IMR-90 (cell line): ENCODE data around the gene DAGLA. TPM values are rescaled to one million over a fixed set of nuclear protein-coding genes. Genes with fewer than 3 reads are reported as not detected.

Experiments
- ATAC-seq: fragments of 200-7000 bp; cut with Tn5 transposase; 2 replicates; pipeline ENCODE4 v1.9.1; 2020; ENCODE audit warnings: low read depth, mild to moderate bottlenecking, moderate library complexity
- BruUV-seq: library from RNA; stranded (reverse); fragments of 400-500 nt; replicated peaks from 2 replicates; lab custom pipeline; 2021; lab: Mats Ljungman, UMichigan
- CTCF ChIA-PET: fragments of 300-600 bp; formaldehyde crosslinking; extraction: SDS; loops from one replicate; lab custom pipeline; 2021; ENCODE audit warnings: antibody characterized with exemption; lab: Yijun Ruan, JAX
- POLR2A ChIA-PET: fragments of 300-600 bp; sonication (Branson Sonifier 250); formaldehyde crosslinking; loops from one replicate; lab custom pipeline; 2022; ENCODE audit warnings: antibody characterized with exemption; ENCODE audit not compliant: unreplicated experiment; lab: Charles Lee
- DNase-seq: peaks from one replicate; pipeline ENCODE4 v3.0.0; 2013
- H2AFZ ChIP-seq: replicated peaks from 2 replicates; pipeline ENCODE3; 2013; ENCODE audit warnings: low read length, mild to moderate bottlenecking; ENCODE audit not compliant: poor library complexity
- H2AK5ac ChIP-seq: 2 replicates; pipeline ENCODE4 v1.6.1; 2013; ENCODE audit warnings: low read depth, low read length, inconsistent platforms
- H2AK9ac ChIP-seq: replicated peaks from 2 replicates; pipeline ENCODE3; 2013; ENCODE audit warnings: mild to moderate bottlenecking, low read depth, low read length, moderate library complexity; ENCODE audit not compliant: poor library complexity
- H2BK120ac ChIP-seq: 2 replicates; pipeline ENCODE4 v1.6.1; 2013; ENCODE audit warnings: low read depth, low read length, inconsistent platforms
- H2BK15ac ChIP-seq: 3 replicates; pipeline ENCODE4 v1.6.1; 2013; ENCODE audit warnings: low read depth, low read length, inconsistent platforms
- H2BK20ac ChIP-seq: 2 replicates; pipeline ENCODE4 v1.6.1; 2013; ENCODE audit warnings: low read depth, mild to moderate bottlenecking, inconsistent platforms, low read length, moderate library complexity
- H2BK5ac ChIP-seq: 2 replicates; pipeline ENCODE4 v1.6.1; 2013; ENCODE audit warnings: mild to moderate bottlenecking, low read depth, low read length, inconsistent platforms; ENCODE audit not compliant: poor library complexity, severe bottlenecking
- H3K14ac ChIP-seq: replicated peaks from 2 replicates; pipeline ENCODE4 v1.6.1; 2013; ENCODE audit warnings: low read depth, low read length, inconsistent platforms
- H3K18ac ChIP-seq: 2 replicates; pipeline ENCODE4 v1.6.1; 2013; ENCODE audit warnings: low read depth, low read length, control low read depth
- H3K23ac ChIP-seq: 2 replicates; pipeline ENCODE4 v1.6.1; 2013; ENCODE audit warnings: low read depth, low read length, inconsistent platforms
- H3K27ac ChIP-seq: 2 replicates; pipeline ENCODE4 v1.5.1; 2013; ENCODE audit warnings: mild to moderate bottlenecking, control low read depth, low read length; ENCODE audit not compliant: insufficient read depth
- H3K27me3 ChIP-seq: 2 replicates; pipeline ENCODE4 v1.6.1; 2013; ENCODE audit warnings: low read length; ENCODE audit not compliant: control insufficient read depth, insufficient read depth
- H3K36me3 ChIP-seq: 2 replicates; pipeline ENCODE4 v1.6.1; 2013; ENCODE audit warnings: low read length, mixed read lengths; ENCODE audit not compliant: control insufficient read depth, insufficient read depth
- H3K4ac ChIP-seq: 2 replicates; pipeline ENCODE4 v1.6.1; 2013; ENCODE audit warnings: low read depth, low read length, inconsistent platforms
- H3K4me1 ChIP-seq: 2 replicates; pipeline ENCODE4 v1.6.1; 2013; ENCODE audit warnings: low read length, mixed read lengths; ENCODE audit not compliant: control insufficient read depth, insufficient read depth
- H3K4me2 ChIP-seq: 2 replicates; pipeline ENCODE4 v1.6.1; 2013; ENCODE audit warnings: low read depth, mild to moderate bottlenecking, control low read depth, low read length, moderate library complexity
- H3K4me3 ChIP-seq: 2 replicates; pipeline ENCODE4 v1.5.1; 2013; ENCODE audit warnings: low read depth, mild to moderate bottlenecking, control low read depth, low read length, moderate library complexity; ENCODE audit not compliant: insufficient read depth
- H3K56ac ChIP-seq: 2 replicates; pipeline ENCODE4 v1.6.1; 2013; ENCODE audit warnings: low read length, inconsistent platforms; ENCODE audit not compliant: insufficient read depth; ENCODE audit errors: extremely low read depth
- H3K79me1 ChIP-seq, 2 experiments: 2 replicates each; pipeline ENCODE4 v1.6.1; 2013; ENCODE audit warnings: low read length in 2 of 2, inconsistent platforms in 1 of 2, low read depth in 1 of 2
- H3K9ac ChIP-seq: 2 replicates; pipeline ENCODE4 v1.6.1; 2013; ENCODE audit warnings: low read depth, low read length, control low read depth
- H3K9me1 ChIP-seq: 2 replicates; pipeline ENCODE4 v1.6.1; 2013; ENCODE audit warnings: low read length, inconsistent platforms; ENCODE audit not compliant: insufficient read depth
- H3K9me3 ChIP-seq: 2 replicates; pipeline ENCODE4 v1.6.1; 2013; ENCODE audit warnings: low read length; ENCODE audit not compliant: control insufficient read depth, insufficient read depth
- H4K20me1 ChIP-seq: 2 replicates; pipeline ENCODE4 v1.6.1; 2013; ENCODE audit warnings: low read length, inconsistent platforms; ENCODE audit not compliant: insufficient read depth
- H4K5ac ChIP-seq: 2 replicates; pipeline ENCODE4 v1.6.1; 2013; ENCODE audit warnings: mild to moderate bottlenecking, low read depth, low read length, control low read depth
- H4K8ac ChIP-seq, 2 experiments: 2 replicates each; pipeline ENCODE4 v1.6.1; 2013; ENCODE audit warnings: low read depth in 2 of 2, low read length in 2 of 2, control low read depth in 1 of 2, inconsistent platforms in 1 of 2
- H4K91ac ChIP-seq: 2 replicates; pipeline ENCODE4 v1.6.1; 2013; ENCODE audit warnings: low read depth, low read length, inconsistent platforms; ENCODE audit not compliant: insufficient read depth
- CHD1 ChIP-seq: IDR thresholded peaks from 2 replicates; pipeline ENCODE4 v1.6.1; 2012; ENCODE audit warnings: low read depth, low read length, improper control_type of control experiment
- FOS ChIP-seq: fragments of 150-350 bp; IDR thresholded peaks from 2 replicates; pipeline ENCODE4 v1.6.1; 2016; ENCODE audit warnings: low read depth, low read length
- MAFK ChIP-seq: IDR thresholded peaks from 2 replicates; pipeline ENCODE4 v1.6.1; 2012; ENCODE audit warnings: low read depth, low read length, improper control_type of control experiment
- WGBS, 2 experiments: methylation state at CpG; one replicate each; pipeline versions ENCODE4 v1.1.5 to v1.1.7; 2013; ENCODE audit warnings: missing lambda C conversion rate in 2 of 2; ENCODE audit not compliant: insufficient read length in 1 of 2; ENCODE audit errors: extremely low coverage in 2 of 2; 5-methylcytosine and 5-hydroxymethylcytosine counted together
- dilution Hi-C: fragments of 300-500 bp; cut with HindIII; formaldehyde crosslinking; loops from one replicate; pipeline ENCODE4 v1.14.3; 2018; ENCODE audit warnings: low sequenced_read_pairs; ENCODE audit not compliant: unreplicated experiment
- in situ Hi-C: fragments of 300-500 bp; cut with MboI; formaldehyde crosslinking; loops from 3 replicates; pipeline ENCODE4 v1.14.3; 2019; ENCODE audit warnings: low sequenced_read_pairs, inconsistent platforms, mixed read lengths
- intact Hi-C: fragments of 100-400 bp; cut with micrococcal nuclease; formaldehyde crosslinking; loops from 2 replicates; pipeline ENCODE4 v1.10.0; 2022
- polyA plus RNA-seq, 3 experiments: library from polyadenylated mRNA; depleted of rRNA; stranded (reverse); fragments of >200 nt; gene quantifications; 2 replicates each; pipeline ENCODE4 v1.2.3, GENCODE V29; 2012; ENCODE audit warnings: low replicate concordance in 1 of 3
- total RNA-seq: library from RNA; depleted of rRNA; stranded (reverse); fragments of >200 nt; gene quantifications from 2 replicates; pipeline ENCODE4 v1.2.3, GENCODE V29; 2012
- TF ChIP-seq, protein P1 (sequence below): conservative IDR thresholded peaks from 2 replicates; pipeline ENCODE4 v1.5.1; 2012; ENCODE audit warnings: mild to moderate bottlenecking, low read depth, low read length, improper control_type of control experiment

The DAGLA gene
- total and polyA plus RNA-seq, 2 of the 4 experiments (the other 2 are of a cell fraction), result 0.90 to 3.8 TPM

DNA sequence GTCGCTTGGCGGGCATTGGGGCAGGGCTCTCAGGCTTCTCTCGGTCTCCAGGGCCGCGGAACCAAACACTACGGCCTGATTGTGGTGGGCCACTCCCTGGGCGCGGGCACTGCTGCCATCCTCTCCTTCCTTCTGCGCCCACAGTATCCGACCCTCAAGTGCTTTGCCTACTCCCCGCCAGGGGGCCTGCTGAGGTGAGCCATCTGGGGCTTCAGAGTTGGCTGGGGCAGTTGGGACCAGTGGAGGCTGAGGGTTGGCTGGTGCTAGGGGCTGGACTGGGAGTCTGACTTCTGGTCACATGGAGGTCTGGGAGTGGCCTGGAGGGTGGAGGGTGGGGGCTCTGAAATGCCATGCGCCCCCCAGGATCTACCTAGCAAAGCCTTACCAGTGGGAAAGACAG lies 56.9 kb downstream of the DAGLA start:
- Histone ChIP-seq H3K9ac (no peak overlapping the region), H3K14ac (no peak overlapping the region), H3K9me1 (no peaks in the 10 kb centered on the region), H2BK120ac (no peak overlapping the region), H2BK5ac (no peak overlapping the region), H4K91ac (no peak overlapping the region), H3K27me3 (no peaks in the 10 kb centered on the region), H3K27ac (no peak overlapping the region), H3K4me1 (no peaks in the 10 kb centered on the region), H2BK15ac (no peak overlapping the region), H3K4ac (no peak overlapping the region), H3K4me3 (no peak overlapping the region), H4K5ac (no peak overlapping the region), H4K8ac (no peak overlapping the region), H2AK5ac (no peak overlapping the region), H3K9me3 (no peaks in the 10 kb centered on the region), H3K79me1 (no peaks in the 10 kb centered on the region), H3K18ac (no peak overlapping the region), H3K36me3 (peaks cover 16% of the 10 kb centered on the region; the same call in 1 of the 2 replicates), H2AK9ac (no peak overlapping the region), H2AFZ (no peak overlapping the region), H3K23ac (no peak overlapping the region), H3K4me2 (no peak overlapping the region), H3K56ac (no peak overlapping the region), H2BK20ac (no peak overlapping the region), H4K20me1 (no peaks in the 10 kb centered on the region; the same call in 1 of the 2 replicates)
- BruUV-seq, result no TSS peak
- in situ Hi-C loops, result no loop called here
- dilution Hi-C loops, result no loop called here
- POLR2A ChIA-PET, result no interaction called here
- CTCF ChIA-PET, result no interaction called here
- TF ChIP-seq CHD1, result no peak
- no peak for TF ChIP-seq FOS
- TF ChIP-seq MAFK, result no peak
- TF ChIP-seq, protein P1, sequence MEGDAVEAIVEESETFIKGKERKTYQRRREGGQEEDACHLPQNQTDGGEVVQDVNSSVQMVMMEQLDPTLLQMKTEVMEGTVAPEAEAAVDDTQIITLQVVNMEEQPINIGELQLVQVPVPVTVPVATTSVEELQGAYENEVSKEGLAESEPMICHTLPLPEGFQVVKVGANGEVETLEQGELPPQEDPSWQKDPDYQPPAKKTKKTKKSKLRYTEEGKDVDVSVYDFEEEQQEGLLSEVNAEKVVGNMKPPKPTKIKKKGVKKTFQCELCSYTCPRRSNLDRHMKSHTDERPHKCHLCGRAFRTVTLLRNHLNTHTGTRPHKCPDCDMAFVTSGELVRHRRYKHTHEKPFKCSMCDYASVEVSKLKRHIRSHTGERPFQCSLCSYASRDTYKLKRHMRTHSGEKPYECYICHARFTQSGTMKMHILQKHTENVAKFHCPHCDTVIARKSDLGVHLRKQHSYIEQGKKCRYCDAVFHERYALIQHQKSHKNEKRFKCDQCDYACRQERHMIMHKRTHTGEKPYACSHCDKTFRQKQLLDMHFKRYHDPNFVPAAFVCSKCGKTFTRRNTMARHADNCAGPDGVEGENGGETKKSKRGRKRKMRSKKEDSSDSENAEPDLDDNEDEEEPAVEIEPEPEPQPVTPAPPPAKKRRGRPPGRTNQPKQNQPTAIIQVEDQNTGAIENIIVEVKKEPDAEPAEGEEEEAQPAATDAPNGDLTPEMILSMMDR, result no peak
- ATAC-seq (no peak), DNase-seq (no peak)
- intact Hi-C loops, result loop anchor here (10.0 kb wide), 1 partner anchor 152 kb away; the partner anchor contains the start of gene SYT7
- 96% methylated on average over 8 of the region's 12 CpGs; no CpG with 5 or more reads in 1 of the 2 experiments for WGBS, 2 experiments
